HG02884 (cell line): Measurements from ENCODE around the gene EPHA3.

Source experiments
- ATAC-seq: cut with Tn5 transposase; IDR thresholded peaks from one replicate; pipeline ENCODE4 v1.9.1; 2021; ENCODE audit warnings: mild to moderate bottlenecking, moderate library complexity; ENCODE audit not compliant: unreplicated experiment

EPHA3 gene

DNA sequence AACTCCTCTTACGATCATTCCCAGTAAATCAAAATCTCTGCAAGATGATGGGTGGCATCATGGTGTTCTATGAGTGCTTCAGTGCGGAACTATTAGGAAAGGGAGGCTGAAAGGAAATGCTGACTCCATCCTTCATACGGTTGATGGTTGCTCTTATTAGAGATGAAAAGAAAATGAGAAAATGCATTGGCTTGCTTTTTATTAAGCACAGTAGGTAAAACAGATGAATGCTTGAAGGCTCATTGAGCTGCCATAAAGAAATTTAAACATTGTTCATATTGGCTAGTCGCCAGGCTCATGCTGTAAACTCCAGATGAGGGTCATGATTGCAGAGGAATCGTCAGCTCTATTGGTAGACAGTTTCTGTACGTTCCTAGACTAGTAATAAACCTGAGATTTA is 115.8 kb downstream of the EPHA3 start:
- no peak for ATAC-seq

DNA sequence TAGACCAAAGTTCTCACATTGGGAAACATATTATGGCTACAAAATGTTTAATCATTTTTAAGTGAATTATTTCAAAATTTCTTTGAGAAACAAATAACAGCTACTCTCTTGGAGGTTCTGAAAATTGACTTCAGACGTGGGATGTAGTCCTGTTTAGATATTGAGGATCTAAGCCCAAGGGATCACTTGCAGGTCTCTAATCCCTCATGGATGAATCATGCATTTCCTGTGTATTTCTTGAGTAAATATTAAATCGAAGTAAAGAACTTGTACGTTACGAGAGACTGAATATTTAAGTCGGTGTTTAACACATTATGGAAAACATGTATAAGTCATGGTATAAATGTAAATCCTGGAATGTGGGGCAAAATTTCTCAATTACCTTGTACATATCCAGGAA is 119.8 kb downstream of the EPHA3 start:
- ATAC-seq = no peak

DNA sequence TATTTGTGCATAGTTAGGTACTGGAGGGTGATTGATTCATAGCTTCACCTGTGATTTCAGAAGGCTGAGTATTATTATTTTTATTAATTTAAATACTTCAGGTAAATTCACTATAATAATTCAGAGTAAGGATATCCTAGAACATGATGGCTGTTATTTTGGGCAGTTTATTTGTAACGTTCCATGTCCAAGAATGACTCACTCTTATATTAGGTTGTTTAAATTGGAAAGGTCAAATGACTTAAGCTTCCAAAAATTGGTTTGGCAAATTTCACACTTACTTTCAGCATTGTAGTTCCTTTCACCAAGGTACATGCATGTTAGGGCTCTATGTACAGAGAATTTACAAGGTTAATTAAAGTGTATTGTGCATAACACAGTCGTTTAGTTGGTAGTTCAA is 120.2 kb downstream of the EPHA3 start:
- no peak for ATAC-seq

DNA sequence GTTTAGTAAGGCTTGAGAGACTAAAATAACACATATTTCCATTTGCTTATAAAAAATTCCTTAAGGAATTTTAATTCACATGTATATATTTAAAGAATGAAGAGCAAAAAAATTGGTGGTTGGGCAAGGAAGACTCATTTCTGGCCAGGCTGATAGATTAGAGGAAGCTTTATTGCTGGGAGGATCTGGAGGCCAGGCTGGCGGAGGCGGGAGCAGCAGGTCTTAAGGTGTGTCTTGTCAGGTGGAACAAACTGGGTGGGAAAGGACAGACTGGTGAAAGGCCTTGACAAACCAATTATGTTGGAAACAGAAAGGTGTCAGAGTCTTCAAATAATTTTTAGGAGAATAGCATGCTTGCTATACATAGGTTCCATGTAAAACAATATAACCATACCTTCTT is 124.7 kb downstream of the EPHA3 start:
- no peak for ATAC-seq

DNA sequence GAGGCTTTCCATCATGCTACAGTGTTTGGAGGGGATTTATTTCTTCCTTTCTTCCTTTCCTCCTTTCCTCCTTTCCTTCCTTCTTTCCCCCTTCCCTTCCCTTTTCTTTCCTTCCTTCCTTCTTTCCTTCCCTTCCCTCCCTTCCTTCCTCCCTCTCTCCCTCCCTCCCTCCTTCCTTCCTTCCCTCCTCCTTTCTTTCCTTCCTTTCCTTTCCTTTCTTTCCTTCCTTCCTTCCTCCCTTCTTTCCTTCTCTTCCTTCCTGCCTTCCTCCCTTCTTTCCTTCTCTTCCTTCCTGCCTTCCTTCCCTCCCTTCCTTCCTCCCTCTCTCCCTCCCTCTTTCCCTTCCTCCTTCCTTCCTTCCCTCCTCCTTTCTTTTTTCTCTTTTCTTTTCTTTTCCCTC is 127.2 kb downstream of the EPHA3 start:
- ATAC-seq = no peak

DNA sequence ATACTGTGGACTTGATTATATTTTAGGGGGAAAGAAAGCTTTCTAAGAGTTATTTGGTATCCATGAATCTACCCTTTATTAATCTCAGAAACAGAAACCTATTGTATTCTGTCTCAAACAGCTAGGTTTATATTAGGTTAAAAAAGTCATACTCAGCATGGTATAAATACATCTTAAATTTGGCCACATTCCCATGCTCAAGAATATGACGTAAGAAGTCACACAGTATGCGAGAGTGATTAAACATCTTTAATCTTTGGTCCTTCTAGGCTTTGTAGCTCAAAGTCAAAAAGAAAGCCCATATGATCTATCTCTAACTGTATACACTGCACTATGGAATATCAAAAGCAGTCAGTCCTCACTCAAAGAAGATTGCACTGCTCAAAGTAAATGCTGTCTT is 131.4 kb downstream of the EPHA3 start:
- ATAC-seq = no peak

DNA sequence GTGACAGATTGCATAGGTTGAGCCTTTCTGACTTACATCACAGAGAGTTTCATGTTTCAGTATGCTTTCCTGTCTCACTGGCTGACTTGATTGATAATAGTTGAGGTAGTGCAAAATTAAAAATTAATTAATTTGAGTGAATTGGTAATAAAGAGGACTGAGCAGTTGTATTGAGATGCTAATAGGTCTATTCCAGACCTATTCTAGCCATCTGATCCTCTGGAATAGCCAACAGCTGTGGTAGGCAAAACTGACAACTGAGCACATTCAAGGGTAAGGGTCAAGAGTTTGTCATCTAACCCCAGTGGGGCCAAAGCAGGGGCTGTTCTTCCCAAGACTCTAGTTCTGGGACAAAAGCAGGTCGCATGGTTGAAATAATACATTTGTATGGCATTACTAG is 132.4 kb downstream of the EPHA3 start:
- no peak for ATAC-seq

DNA sequence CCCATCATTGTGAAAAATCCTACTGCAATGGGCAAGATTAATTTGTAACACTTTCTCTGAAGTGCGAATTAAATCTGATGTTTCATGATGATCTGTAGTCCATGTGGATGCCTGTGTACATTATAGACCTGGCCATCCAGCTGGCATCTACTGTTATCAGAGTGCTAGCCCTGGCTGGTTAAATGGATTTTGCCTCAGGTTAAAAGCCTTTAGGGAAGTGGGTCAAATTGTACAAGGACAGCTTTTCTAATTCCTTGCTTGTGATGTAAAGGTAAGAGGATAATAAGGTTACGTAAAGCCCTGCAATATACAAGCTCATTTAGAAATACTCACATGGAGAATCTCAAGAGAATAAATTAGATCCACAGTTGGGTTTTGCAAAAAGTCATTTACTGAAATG is 138.2 kb downstream of the EPHA3 start:
- ATAC-seq = no peak

DNA sequence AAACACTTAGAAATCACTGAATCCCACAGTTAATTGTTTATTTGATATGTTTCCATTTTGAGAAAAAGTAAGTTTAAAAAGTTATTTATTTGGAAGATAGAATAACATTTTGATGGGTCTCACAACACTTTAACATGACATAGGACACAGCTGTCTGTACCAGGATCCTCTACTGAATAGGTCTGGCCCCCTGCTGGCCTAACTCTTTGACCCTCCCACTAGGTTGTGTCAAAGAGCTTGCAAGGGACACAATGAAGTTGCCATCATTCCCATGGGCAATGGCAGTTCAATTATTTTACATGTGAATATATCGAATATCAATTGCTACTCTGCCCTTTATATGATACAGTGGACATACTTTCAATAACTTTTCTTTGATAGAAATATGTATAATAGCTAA is 138.9 kb downstream of the EPHA3 start:
- ATAC-seq = no peak

DNA sequence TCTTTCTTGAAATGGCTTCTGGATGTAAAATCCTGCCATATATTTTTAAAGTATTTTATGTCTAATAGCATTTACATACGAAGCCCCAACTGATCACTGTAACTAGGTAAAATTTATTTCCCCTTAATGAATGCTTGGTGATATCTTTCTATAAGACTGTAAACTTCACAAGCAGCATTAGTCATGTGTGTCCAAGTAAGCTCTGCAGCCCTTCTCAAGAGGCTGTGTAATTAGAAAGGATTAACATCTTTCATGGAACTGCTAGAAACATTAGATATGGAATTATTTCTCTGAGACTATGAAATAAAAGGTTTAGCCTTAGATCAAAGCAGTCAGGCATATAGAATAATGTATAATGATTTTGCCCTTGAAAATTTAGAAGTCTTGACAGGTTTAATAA is 143.3 kb downstream of the EPHA3 start:
- no peak for ATAC-seq

DNA sequence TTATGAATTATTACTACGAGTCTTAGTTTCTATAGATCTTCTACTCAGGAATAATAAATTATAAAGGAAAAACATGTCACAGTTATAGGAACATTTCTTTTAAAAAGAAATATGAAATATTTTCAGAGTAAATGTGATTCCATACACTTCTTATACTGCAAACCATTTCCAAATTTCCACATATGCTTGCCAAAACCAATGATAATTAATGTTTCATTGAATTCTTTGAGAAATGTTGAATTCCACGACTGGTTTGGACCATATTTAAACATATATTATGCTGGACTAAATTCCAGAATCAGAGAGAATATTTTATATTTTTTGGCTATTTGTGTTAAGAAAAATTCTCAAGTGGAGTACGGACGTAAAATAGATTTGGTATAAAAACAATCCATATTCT is 144.6 kb downstream of the EPHA3 start:
- ATAC-seq = no peak

DNA sequence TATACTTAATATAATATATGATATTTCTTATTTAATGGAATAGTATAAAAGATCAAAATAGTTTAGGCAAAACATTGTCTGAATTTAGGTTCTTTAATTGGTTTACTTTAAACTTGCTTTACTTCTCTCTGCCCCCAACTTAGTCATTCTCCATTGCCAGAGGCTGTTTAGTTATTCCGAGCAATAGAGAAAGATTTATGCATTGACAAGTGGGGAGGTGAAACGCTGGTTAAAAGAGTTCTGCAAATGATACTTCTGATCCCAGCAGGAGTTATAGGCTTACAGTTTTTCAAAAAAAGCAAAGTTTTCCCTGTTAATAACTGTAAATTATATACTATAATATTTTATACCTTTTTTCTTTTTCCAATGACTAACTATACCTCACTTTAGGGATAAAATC is 145.4 kb downstream of the EPHA3 start:
- ATAC-seq = no peak

DNA sequence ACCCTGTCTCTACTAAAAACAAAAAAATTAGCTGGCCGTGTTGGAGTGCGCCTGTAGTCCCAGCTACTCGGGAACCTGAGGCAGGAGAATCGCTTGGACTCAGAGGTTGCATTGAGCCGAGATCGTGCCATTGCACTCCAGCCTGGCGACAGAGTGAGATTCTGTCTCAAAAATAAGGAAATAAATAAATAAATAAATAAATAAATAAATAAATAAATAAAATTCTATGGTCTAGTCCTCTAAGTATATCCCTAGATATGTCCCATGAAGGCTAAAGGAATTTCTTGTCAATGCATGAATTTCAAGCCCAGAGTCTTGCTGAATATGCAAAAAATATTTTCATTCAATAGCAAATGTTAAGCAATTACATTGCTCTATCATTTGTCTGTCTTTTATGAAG is 149.0 kb downstream of the EPHA3 start:
- ATAC-seq = no peak

DNA sequence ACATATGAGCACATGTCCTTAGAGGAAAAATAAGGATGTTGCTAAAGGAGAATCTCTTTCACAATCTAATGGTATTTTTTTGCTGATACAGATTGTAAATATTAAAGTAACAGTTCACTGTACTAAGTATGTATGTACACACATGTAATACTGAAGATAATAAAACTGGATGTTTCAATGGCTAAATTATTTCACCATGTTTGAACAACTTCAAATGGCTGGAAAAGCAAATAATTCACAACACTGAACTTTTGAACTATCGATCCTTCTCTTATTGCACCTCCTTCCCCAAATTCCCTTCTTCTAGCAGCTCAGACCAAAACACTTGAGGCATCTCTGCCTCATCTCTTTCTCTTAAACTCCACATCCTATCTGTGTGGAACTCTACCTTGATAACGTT is 149.5 kb downstream of the EPHA3 start:
- ATAC-seq = no peak

DNA sequence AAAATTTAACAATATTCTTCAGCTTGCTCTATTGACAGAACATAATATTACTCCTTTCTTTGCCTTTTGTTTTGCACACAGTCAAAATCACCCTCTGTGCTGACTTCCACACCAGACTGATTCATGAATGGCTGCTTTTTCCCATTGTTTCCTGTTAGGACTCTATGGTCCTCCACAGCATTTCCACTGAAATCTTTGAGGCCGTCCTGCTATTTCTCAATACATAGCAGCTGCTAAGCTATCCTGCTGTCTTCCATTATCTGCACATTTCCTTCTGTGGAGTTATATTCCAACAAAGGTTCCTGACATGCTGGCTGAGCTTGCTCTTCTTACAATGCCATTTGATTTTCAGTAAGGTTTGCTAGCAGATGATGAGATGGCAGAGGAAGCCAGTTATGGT is 153.3 kb downstream of the EPHA3 start:
- no peak for ATAC-seq

DNA sequence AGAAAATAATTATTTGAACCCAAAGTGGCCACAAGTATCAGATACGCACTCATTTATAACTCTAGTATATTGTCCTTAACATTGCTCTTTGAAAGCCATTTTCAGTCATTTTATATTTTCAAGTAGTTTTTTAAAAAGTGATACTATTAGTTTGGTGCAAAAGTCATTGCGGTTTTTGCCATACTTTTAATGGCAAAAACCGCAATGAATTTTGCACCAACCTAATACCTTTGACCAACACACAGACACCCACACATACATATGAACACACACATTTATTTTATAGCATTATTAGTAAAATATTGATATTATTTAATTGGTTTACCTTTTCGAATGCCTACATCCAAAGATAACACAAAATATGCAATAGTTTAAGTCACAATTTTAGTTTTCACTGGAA is 154.3 kb downstream of the EPHA3 start:
- ATAC-seq = no peak

DNA sequence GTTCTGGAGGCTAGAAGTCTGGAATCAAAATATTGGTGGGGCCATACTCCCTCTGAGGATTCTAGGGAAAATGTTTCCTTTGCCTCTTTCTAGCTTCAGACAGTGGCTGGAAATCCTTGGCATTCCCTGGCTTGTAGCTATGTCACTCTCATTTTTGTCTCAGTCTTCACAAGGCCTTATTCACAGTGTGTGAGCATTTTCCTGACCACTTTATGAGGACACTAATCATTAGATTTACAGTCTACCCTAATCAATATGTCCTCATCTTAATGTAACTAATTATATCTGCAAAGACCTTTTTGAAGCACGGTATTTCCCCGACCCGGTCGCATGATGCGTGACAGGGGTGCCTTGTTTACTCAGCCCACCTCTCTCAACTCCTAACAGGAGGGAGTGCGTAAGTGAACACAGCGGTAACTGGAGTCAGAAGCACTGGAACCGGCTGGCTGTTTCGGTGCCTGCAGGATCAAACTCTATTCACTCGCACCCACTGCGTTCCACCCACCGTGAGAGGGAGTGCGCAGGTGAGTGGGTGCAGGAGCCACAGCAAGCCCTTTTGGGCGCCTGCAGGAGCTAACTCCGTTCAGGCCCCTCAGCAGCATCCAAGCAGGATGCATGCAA is 155.0 kb downstream of the EPHA3 start:
- no peak for ATAC-seq

DNA sequence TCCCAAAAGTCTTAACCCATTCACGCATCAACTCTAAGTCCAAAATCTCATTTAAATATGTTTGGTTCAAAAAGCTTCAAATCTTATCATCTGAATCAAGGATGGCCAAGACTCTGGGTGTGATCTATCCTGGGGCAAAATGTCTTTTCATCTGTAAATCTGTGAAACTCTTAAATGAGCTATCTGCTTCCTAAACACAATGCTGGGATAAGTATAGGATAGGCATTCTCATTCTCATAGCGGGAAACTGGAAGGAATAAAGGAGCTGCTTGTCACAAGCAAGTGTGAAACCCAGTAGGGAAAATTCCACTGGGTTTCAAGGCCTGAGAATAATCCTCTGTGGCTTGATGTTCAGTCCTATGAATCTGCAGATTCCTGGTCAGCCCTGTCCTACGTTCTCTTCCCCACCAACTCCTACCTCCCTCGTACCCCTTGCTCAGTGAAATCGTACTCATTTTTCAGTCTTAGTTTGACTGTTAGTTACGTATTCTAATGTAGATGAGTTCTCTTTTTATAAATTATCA is 156.7 kb downstream of the EPHA3 start:
- ATAC-seq = no peak

DNA sequence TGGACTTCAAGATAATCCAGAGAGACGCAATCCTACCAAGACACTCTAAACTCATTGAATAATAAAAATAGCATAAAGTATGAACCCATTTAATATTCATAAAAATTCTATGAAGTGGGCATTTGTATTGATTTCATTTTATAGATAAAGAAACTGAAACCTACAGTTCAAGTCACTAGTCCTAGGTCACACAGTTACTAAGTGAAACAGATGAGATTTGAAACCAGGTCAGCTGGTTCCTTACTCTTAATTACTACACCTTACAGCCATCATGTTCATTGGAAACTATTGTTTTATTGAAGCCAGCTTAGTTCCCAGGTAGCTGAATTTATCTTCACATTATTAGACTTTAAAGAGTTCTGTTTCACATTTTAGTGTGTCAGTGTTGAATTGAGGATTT is 158.7 kb downstream of the EPHA3 start:
- no peak for ATAC-seq

DNA sequence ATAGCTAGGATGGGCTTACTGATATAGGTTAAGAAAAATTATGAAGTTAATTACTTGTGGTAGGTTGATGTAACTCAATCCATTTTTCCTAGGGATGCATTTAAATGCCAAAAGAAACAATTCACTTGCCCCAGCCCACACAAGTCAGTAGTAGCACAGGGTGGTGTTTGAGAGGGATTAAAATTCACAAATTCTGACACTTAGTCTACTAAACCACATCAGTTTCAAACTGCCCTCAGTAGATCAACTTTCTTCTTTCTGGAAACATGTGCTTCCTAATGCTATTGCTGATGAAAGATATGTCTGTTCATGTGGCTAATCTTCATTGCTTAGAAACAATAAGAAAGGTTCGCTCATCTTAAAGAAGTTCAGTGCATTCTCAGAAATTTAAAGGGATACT is 160.6 kb downstream of the EPHA3 start:
- ATAC-seq = no peak

DNA sequence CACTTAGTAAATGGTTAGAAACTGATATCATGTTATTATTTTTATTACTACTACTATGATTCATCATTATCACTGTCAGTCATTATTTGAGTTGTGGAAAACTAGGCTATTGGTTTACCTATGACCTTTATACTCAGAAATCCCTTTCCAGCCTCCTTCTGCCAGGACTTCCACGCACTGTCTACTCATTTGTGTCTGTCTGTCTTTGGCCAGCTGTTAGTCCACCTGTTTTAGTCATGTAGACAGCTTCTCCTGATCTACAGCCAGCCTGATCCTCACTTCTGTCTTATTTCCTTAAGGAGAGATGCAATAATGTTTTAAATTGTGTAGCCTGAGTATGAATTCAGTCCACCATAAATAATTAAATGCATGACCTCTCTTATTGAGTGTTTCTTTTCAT is 162.8 kb downstream of the EPHA3 start:
- ATAC-seq = no peak

DNA sequence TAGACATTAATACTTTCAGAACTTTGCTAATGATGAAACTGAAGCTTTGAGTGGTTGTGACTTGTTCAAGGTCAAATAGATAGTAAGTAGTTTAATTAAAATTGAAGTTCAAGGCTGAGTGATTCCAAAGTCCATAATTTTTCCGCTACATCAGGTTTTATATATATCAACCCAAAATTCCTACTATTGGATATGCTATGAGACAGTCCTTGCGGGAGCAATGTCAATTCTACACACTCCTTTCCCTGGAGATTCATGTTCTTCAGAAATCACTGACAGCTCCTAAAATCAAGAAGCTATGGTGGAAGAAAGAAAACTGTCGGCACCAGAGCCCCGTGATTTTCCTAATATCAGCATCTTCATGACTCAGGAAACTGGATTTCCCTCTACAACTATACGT is 167.6 kb downstream of the EPHA3 start:
- ATAC-seq = no peak

DNA sequence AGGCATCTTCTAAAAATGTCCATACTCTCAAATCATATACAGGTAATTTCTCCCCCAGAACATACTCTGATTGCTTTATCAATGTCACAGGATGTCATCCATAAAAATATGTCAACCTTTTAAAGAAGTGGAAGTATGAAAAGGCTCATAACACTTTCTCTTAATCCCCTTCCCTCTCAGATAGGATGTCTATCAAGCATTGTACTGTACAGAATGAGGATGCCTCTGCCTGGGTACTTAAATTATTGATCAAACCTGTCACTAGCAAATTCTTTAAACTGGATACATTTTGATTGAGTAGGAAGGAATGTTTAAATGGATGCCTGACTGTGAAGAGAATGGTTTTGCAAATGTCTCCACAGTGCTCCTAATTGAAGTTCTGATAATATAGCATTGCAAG is 168.7 kb downstream of the EPHA3 start:
- ATAC-seq = no peak
